HG03060 (cell line): ENCODE data around the gene FAM234A.
A peak's percentile ranks its signal among the peaks of the same experiment; 100 is the strongest.
"Not testable (repeated sequence)": the region's sequence is repeated elsewhere in the genome, so short reads cannot be mapped to it uniquely, and the experiment has no call there.

ENCODE experiments used
- ATAC-seq: cut with Tn5 transposase; IDR thresholded peaks from one replicate; pipeline ENCODE4 v1.9.1; 2021; ENCODE audit warnings: low read depth, moderate number of reproducible peaks; ENCODE audit not compliant: unreplicated experiment

FAM234A gene, protein sequence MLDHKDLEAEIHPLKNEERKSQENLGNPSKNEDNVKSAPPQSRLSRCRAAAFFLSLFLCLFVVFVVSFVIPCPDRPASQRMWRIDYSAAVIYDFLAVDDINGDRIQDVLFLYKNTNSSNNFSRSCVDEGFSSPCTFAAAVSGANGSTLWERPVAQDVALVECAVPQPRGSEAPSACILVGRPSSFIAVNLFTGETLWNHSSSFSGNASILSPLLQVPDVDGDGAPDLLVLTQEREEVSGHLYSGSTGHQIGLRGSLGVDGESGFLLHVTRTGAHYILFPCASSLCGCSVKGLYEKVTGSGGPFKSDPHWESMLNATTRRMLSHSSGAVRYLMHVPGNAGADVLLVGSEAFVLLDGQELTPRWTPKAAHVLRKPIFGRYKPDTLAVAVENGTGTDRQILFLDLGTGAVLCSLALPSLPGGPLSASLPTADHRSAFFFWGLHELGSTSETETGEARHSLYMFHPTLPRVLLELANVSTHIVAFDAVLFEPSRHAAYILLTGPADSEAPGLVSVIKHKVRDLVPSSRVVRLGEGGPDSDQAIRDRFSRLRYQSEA

DNA sequence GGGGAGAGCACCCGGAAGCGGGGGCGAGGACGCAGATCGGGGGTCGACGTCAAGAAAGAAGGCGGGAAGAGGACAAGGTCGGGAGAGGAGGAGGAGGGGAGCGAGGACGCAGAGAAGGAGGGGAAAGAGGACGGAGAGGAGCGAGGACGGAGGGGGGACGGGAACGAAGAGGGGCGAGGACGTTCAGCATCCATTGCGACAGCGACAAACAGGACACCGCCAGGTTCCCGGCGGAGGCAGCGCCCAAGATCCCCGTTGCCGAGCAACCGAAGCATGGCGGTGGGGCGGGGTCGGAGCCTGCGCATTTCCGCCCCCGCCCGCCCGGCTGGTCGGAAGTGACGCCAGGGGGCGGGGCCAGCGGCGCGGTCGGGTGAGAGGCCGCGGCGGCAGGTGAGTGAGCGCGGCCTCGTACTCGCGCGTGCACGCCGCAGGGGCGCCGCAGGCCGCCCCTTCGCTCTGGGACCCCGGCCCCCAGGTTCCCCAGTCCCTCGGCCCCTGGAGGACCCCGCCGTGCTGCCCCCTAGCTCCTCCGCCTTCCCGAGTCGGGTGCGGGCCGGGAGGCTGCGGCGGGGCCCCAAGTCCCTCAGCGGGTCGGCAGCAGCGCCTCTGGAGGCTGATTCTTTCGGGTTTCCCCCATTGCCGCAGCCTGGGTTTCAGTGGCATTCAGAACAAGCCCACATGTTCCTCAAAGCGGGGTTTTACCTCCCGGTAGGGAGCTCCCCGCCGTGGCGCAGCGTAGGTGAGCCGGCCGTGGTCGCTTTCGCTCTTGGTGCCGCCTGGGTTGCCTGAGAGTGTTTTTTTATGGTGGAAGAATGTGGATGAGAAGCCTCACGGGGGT lies at the start of gene FAM234A:
Gene FAM234A, plus strand, starts transcription at position 354 of the 838 bp plus-strand sequence. CDS start 19,593 bp downstream, outside the sequence.
- no peak for ATAC-seq

DNA sequence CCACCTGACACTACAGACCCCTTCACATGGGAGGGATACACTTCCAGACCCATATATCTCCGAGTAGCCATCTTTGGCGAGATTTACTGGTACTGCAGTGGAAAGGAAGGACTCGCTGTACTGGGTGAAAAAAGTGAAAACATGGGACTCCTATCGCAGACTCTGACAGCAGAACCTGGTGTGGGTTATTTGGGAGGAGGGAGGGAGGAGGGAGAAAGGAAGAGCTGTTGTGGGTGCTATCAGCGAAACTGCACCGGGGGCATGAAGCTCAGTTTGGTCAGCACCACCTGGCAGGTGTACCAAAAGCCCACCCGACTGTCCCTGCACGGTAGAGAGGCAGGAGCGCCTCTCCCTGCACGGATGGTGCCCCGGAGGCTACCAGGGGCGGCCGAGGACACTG lies 49.4 kb upstream of the FAM234A start:
- ATAC-seq = no peak

DNA sequence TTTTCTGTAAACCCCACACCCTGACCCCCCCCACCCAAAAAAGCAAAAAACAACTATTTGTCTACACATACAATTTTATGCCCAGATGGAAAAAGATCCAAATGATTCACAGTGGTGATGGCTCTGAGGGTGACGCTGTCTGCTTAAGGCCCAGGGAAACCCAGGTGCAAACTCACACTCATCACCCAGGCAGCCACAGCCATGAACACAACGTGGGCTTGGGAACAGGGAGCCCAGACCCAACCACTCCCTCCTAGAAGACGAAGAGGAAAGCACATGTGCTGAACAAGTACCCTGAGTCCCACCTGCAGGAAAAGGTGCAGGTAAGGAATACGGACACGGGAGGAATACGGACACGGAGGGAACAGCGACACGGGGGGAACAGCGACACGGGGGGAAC lies 48.9 kb upstream of the FAM234A start:
- ATAC-seq = no peak

DNA sequence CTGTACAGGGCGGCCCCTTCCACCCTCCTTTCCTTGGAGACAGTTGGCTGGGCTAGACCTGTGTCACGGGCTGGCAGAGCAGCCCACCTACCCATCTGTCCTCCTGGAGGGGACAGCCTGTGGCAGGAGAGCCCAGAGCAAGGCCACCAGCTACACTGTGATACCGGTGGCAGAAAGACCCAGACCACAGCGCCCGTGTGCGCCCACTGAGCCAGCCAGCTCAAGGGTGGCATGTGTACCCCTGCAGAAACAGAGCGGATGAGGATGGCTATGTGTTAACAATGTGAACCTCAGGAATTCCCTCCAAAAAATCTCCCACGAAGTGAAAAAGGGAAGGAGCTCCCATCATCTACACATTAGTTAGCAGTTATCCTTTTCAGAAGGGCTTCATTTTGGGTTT lies 47.3 kb upstream of the FAM234A start:
- no peak for ATAC-seq

DNA sequence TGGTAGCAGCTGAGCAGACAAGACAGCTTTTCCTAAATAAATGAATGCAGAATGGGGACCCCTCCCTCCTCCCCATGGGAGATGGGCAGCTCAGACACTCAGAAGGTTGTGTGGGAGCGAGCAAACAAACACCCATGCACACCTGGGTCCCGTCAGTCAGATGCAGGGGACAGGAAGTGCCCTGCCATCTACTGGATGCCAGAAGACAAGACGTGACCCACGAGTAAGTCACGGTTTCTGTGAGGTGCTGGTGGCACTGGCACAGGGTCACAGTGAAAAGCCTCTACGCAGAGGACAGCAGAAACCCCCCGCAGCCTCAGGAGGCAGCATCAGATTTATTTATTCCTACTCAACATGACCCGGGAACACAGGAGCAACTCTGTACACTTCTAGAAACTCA lies 45.9 kb upstream of the FAM234A start:
- ATAC-seq = no peak

DNA sequence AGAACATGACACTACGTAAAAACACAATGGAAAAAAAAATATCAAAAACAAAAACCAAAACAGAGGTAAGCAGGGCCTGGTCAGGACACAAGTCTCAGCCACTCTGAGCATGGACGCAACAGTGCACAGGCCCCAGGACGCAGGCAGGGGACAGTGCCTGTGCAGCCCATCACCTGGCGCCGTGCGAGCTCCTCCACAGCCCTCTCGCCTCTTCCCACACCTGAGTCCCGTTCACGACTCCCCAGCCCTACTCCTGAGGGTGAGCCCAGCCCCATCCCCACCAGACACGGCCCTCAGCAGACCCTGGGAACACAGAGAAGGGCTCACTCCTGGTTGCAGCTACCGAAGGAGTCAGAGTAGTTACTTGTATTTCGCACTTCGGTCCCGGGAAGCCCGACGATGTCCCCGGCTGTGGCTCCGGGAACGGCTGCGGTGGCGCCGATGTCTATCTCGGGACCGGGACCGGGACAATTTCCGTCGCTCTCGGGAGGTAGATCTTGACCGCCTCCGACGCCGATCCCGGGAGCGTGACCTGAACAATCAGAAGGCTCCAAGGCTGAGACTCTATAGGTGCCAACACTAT lies 44.9 kb upstream of the FAM234A start:
- no peak for ATAC-seq

DNA sequence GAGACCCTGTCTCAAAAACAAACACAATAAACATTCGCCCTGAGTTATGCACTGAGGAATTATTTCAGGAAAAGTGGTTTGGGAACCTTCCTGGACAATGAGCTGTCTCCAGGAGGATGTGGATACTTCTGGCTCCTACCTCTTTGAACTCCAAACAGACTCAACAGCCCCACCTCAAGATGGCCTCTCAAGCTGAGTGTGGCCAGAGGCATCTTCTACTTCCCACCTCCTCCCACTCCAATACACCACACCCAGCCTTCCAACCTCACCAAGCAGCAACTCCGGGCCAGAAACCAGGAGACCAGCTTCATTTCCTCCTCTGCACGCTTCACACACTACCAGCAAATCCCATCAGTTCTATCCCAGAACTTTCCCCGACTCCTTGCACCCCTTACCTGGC lies 42.8 kb upstream of the FAM234A start:
- no peak for ATAC-seq

DNA sequence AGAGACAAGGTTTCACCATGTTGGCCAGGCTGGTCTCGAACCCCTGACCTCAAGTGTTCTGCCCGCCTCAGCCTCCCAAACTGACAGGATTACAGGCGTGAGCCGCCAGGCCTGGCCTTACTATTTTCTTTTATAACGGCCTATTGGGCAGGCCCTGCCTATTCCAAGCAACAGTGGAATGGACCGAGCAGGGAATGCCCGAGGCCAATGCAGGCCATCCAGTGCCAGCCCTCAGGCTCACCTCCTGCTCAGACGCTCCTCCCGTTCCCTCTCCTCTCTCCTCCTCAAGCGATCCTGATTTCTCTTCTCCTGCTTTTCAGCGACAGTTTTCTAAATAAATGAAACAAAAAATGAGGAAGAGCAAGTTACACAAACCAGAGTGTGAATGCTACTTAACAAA lies 41.9 kb upstream of the FAM234A start:
- no peak for ATAC-seq

DNA sequence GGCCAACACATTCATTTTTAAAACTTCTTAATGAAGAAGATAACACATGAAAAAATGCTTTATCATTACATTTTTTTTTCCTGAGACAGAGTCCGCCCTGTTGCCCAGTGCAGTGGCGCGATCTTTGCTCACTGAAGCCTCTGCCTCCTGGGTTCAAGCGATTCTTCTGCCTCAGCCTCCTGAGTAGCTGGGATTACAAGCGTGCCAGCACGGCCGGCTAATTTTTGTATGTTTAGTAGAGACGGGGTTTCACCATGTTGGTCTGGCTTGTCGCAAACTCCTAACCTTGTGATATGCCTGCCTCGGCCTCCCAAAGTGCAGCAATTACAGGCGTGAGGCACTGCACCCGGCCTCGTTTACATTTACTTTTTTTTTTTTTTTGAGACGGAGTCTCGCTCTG lies 41.2 kb upstream of the FAM234A start:
- ATAC-seq = no peak

DNA sequence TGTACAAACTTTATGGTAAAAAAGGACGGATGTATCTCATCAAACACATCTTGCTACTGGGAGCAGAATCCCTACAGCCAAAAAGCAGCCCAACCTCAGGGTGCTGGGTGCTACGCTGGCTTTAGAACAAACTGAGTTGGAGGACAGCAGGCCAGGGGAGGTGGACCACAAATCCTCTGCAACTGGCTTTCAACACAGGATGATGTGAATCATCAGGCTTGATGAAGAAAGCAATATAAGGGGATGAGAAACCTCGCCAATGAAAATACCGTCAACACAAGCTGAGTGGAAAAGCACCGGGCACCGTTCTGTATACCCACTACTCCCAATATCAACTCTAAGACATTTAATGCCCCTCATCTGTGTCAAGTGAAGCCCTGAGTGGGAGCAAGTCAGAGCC lies 40.1 kb upstream of the FAM234A start:
- ATAC-seq = no peak

DNA sequence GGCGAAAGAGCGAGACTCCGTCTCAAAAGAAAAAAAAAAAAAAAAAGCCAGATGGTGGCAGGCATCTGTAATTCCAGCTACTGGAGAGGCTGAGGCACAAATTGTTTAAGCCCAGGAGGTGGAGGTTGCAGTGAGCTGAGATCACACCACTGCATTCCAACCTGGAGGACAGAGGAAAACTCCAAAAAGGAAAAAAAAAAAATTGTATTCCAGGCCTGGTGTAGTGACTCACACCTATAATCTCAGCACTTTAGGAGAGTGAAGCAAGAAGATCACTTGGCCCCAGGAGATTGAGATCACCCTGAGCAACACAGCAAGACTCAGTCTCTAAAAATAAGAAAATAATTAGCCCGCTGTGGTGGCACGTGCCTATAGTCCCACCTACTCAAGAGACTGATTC lies 34.2 kb upstream of the FAM234A start:
- no peak for ATAC-seq

DNA sequence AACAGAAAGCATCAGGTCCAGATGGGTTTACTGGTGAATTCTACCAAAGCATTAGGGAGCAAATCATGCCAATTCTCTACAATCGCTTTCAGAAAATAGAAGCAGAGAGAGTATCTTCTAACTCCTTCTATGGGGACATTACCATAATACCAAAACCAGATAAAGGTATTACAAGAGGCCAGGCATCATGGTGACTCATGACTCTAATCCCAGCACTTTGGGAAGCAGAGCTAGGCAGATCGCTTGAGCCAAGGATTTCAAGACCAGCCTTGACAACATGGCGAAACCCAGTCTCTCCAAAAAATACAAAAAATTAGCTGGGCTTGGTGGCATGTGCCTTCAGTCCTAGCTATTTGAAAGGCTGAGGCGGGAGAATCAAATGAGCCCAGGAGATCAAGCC lies 31.4 kb upstream of the FAM234A start:
- ATAC-seq = no peak

DNA sequence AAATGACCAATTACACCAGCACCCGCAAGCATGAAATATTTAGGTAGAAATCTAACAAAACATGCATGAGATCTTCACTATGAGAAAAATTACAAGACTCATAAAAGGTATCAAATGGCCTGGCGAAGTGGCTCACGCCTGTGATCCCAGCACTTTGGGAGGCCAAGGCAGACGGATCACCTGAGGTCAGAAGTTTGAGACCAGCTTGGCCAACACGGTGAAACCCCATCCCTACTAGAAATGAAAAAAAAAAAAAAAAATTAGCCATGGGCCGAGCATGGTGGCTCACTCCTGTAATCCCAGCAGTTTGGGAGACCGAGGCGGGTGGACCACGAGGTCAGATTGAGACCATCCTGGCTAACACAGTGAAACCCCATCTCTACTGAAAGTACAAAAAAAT lies 30.6 kb upstream of the FAM234A start:
- ATAC-seq = not testable (repeated sequence)

DNA sequence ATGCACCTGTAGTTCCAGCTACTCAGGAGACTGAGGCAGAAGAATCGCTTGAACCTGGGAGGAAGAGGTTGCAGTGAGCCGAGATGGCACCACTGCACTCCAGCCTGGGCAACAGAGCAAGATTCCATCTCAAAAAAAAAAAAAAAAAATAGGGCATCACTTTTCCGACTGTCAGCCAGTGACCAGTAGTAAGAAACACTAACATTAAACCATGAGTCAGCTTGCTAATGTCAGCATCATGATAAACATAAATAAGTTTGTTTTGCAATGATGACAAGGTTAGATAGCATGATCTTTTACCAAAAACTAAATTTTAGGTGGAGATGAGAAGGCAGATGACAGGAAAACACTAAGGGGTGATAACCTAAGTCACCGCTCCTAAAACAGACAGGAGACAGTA lies 25.3 kb upstream of the FAM234A start:
- ATAC-seq = not testable (repeated sequence)

DNA sequence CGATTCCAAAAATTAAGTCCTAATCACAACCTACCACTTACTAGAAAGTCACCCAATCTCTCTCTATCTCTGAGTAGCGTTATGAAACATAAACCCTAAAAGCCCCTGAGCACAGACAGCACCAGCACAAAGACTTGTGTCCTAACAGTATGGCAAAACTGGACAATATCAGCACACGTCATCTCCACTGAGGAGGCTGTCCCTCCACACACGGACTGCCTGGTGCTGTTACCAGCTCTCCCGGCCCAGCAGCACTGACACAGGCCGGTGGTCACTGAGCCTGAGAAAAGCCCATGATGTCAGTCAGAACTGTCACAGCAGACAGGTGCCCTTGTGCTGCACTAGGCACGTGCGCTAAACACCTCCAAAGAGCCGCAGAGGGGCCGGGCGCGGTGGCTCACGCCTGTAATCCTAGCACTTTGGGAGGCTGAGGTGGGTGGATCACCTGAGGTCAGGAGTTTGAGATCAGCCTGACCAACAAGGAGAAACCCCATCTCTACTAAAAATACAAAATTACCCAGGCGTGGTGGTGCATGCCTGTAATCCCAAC lies 22.9 kb upstream of the FAM234A start:
- not testable (repeated sequence) for ATAC-seq

DNA sequence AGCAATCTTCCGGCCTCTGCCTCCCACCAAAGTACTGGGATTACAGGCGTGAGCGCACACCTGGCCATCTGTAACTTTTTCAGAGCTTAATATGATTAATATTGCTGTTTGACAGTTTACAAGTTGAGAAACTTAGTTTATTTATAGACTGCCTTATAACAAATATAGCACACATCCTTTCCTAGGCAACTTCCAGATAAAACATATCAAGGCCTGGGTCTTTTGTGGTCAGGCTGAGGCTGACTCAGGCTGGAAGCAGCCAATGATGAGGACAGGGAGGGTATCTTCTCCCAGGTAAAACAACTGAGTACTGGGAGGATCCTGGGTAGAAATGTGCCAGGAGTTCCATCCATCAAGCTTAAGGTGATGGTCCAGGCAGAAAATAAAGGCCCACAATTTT lies 21.6 kb upstream of the FAM234A start:
- no peak for ATAC-seq

DNA sequence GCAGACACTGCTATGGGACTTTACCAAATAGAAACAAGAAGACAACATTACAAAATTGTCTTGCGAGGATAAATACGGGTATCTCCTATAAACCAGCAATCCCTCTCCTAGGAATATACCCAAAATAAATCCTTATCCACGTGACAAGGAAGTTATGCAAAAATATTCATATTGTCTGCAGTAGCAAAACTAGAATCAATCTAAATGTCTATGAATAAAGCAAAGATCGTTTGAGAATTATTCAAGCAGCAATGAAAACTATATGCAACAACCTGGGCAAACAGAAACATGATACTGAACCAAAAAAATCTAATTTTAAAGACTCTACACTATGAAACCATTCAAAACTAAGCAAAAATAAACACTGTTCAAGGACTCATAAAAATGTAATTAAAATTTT lies 14.6 kb upstream of the FAM234A start:
- ATAC-seq = no peak

DNA sequence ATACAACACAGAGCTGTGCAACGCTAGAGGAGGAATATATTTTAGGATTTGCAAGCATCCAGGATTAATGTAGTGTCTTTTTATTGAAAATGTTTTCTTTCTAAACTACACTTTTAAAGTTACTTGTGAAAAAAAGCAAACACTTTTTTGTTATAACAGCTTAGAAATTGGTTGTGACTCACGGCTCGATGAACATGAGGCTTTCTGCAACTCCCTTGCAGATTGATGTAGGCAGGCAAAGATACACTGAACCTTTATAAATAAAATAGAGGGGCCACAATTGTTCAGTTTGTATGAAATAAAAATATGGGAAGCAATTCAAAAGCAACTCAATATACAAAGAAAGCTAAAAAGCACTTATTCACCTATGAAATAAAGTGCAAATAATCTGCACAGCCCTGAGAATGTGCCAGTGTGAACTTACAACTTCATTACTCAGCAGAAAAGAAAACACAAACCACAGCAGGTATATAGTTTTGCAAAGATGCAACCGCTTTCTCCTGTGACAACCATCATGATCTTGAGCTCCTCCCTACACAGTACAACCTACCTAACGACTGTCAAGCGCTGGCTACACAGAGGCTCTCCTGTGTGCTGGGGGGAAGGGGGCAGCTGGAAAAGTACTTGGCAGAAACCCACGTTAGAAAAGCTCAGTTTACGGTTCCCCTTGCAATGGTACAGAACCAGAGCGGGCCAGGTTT lies 6.3 kb upstream of the FAM234A start:
- no peak for ATAC-seq

DNA sequence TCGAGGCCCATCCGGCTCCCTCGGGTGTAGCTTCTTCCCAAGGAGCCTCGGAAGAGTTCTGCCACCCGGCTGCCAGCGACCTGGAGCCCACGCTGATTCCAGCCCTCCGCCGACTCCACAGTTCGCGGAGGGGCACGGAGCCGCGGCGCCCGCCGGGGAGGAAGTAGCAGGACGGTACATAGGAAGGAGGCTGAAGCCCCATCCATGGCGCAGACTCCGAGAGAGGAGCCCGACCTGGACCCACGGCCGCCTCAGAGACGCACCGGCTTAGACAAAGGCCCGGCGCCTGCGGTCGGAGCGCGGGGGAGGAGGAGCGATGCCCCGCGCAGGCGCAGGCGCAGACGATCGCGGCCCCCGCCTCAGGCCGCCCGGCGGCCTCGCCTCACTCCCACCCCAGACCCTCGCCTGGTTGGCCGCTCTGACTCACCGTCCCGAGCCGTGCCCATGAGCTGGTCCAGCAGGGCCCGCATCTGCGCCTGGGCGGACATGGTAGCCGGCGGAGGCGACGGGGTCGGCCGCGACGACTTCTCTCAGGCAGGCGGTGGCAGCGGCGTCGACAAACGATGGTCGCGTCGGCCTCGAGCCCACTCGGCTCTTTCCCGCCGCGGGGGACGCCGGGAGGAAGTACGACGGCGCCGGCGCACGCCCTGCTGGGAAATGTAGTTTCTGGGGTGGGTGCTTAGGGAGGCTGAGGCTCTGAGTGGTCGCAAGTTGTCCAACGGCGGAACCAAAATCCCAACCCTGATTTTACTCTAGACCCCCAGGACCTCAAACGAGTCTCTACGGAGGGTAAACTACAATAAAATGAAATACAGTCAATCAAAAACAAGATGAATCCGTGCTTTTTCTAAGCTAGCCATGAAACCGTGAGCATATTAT lies 5.5 kb upstream of the FAM234A start, which contains the start of gene LUC7L:
Gene LUC7L, minus strand, starts transcription at position 598 of the 879 bp plus-strand sequence. Its CDS starts 110 bp downstream, at position 488.
- ATAC-seq = peak; percentile 50
